Measurements from ENCODE around the gene NEU2.
"Not testable (repeated sequence)": the region's sequence is repeated elsewhere in the genome, so short reads cannot be mapped to it uniquely, and the experiment has no call there.

Gene NEU2

GRCh38 chr2:233007739-233008138 lies 24.7 kb upstream of the NEU2 start:
- no peak overlapping the region for H3K4me3 ChIP-seq
- no peak overlapping the region for H3K27ac ChIP-seq

- no peak overlapping the region for H3K27ac ChIP-seq
- no peak overlapping the region for H3K4me3 ChIP-seq
These were observed 22.8 kb upstream of the NEU2 start for GRCh38 chr2:233009661-233010060.

GRCh38 chr2:233010569-233011267 lies 21.8 kb upstream of the NEU2 start:
- H3K27ac ChIP-seq = no peak overlapping the region
- H3K4me3 ChIP-seq = no peak overlapping the region

GRCh38 chr2:233011268-233011650 lies 21.2 kb upstream of the NEU2 start:
- H3K27ac ChIP-seq = no peak overlapping the region
- H3K4me3 ChIP-seq = no peak overlapping the region

- no peak overlapping the region for H3K4me3 ChIP-seq
- no peak overlapping the region for H3K27ac ChIP-seq
These were observed 20.8 kb upstream of the NEU2 start for GRCh38 chr2:233011702-233012131.

- no peak overlapping the region for H3K27ac ChIP-seq
- no peak overlapping the region for H3K4me3 ChIP-seq
These were observed 20.0 kb upstream of the NEU2 start for GRCh38 chr2:233012301-233012971.

GRCh38 chr2:233013027-233013461 lies 19.4 kb upstream of the NEU2 start, which contains the start of gene NGEF:
Gene NGEF (minus strand): TSS chr2:233013256. CDS start chr2:232974890, 38,366 bp downstream.
- H3K4me3 ChIP-seq = no peak within 1 kb of the TSS
- no peak within 1 kb of the TSS for H3K27ac ChIP-seq

- Histone ChIP-seq H3K27ac (no peak overlapping the region), H3K4me3 (no peak overlapping the region)
These were observed 18.8 kb upstream of the NEU2 start for GRCh38 chr2:233013650-233014049.

- H3K27ac ChIP-seq = no peak overlapping the region
- no peak overlapping the region for H3K4me3 ChIP-seq
These were observed 17.3 kb upstream of the NEU2 start for GRCh38 chr2:233015019-233015645.

- Histone ChIP-seq H3K27ac (no peak overlapping the region), H3K4me3 (no peak overlapping the region)
These were observed 14.5 kb upstream of the NEU2 start for GRCh38 chr2:233017947-233018346.

- not testable (repeated sequence) for H3K4me3 ChIP-seq
These were observed 12.9 kb upstream of the NEU2 start for GRCh38 chr2:233019610-233020009.

GRCh38 chr2:233020454-233020853 lies 12.0 kb upstream of the NEU2 start:
- Histone ChIP-seq H3K27ac (no peak overlapping the region), H3K4me3 (no peak overlapping the region)

More at GRCh38 chr2:233019610-233020009, 12.9 kb upstream of the NEU2 start:
- H3K27ac ChIP-seq = not testable (repeated sequence)

GRCh38 chr2:233021771-233022170 lies 10.7 kb upstream of the NEU2 start:
- no peak overlapping the region for H3K27ac ChIP-seq
- H3K4me3 ChIP-seq = no peak overlapping the region

GRCh38 chr2:233022561-233022960 lies 9.9 kb upstream of the NEU2 start:
- Histone ChIP-seq H3K4me3 (no peak overlapping the region), H3K27ac (no peak overlapping the region)

GRCh38 chr2:233023007-233023760 lies 9.3 kb upstream of the NEU2 start:
- H3K4me3 ChIP-seq = no peak overlapping the region
- H3K27ac ChIP-seq = peak overlapping the region in 1 of 21 experiments; percentile 46

- Histone ChIP-seq H3K4me3 (no peak overlapping the region), H3K27ac (no peak overlapping the region)
These were observed 8.6 kb upstream of the NEU2 start for GRCh38 chr2:233023761-233024410.

- no peak overlapping the region for H3K4me3 ChIP-seq
- H3K27ac ChIP-seq = no peak overlapping the region
These were observed 6.8 kb upstream of the NEU2 start for GRCh38 chr2:233025706-233026105.

GRCh38 chr2:233026198-233026813 lies 6.2 kb upstream of the NEU2 start:
- H3K27ac ChIP-seq = no peak overlapping the region

GRCh38 chr2:233029321-233029720 lies 3.2 kb upstream of the NEU2 start:
- Histone ChIP-seq H3K4me3 (no peak overlapping the region), H3K27ac (no peak overlapping the region)

More at GRCh38 chr2:233026198-233026813, 6.2 kb upstream of the NEU2 start:
- H3K4me3 ChIP-seq = no peak overlapping the region
